ENCODE results near the gene LHX2.

The LHX2 gene

GRCh38 chr9:124035001-124035650 lies 23.6 kb downstream of the LHX2 start:
- DNase-seq = no peak

DNA sequence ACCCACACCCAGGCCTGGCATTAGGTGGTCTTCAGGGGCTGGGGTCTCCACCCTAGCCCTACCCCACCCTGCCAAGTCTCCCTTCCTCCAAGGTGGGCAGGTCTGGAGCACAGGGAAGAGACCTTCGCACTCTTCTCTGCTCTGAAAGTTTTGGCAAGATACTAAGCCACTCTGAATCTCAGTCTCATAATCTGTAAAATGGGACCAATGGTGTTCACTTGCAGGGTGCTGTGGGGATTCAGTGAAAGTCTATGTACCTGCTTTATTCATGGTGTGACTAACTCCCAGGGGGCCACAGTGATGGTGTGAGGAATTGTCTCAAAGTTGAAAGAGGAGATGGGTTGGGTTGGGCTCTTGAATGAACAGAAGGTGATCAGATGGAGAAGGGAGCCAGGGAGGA lies 25.0 kb downstream of the LHX2 start:
- DNase-seq = no peak

- DNase-seq = peak; percentile 63
Observed at GRCh38 chr9:124037790-124038189, 26.2 kb downstream of the LHX2 start.

- no peak for DNase-seq
Observed at GRCh38 chr9:124038239-124038638, 26.7 kb downstream of the LHX2 start.

- no peak for DNase-seq
Observed at GRCh38 chr9:124038790-124039633, 27.4 kb downstream of the LHX2 start.

- DNase-seq = no peak
Observed at GRCh38 chr9:124040186-124040931, 28.8 kb downstream of the LHX2 start.

GRCh38 chr9:124040935-124041816 lies 29.6 kb downstream of the LHX2 start:
- no peak for DNase-seq

DNA sequence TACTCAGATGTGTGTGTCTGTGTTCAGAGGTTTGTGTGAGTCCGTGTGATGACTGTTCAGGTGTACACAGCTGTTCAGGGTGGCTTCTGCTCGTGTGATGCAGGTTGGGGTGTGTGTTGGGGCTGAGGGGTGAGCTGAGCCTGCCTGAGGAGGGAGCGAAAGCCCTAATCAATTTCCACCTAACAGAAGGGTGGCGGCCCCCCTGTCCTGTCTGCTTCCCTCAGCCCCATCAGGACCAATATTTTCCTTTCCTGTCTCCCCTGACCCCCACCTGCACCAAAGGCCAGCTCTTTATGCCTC lies 30.2 kb downstream of the LHX2 start:
- DNase-seq = no peak

GRCh38 chr9:124042201-124042721 lies 30.7 kb downstream of the LHX2 start:
- DNase-seq = no peak

- DNase-seq = no peak
Observed at GRCh38 chr9:124044448-124044847, 32.9 kb downstream of the LHX2 start.

DNA sequence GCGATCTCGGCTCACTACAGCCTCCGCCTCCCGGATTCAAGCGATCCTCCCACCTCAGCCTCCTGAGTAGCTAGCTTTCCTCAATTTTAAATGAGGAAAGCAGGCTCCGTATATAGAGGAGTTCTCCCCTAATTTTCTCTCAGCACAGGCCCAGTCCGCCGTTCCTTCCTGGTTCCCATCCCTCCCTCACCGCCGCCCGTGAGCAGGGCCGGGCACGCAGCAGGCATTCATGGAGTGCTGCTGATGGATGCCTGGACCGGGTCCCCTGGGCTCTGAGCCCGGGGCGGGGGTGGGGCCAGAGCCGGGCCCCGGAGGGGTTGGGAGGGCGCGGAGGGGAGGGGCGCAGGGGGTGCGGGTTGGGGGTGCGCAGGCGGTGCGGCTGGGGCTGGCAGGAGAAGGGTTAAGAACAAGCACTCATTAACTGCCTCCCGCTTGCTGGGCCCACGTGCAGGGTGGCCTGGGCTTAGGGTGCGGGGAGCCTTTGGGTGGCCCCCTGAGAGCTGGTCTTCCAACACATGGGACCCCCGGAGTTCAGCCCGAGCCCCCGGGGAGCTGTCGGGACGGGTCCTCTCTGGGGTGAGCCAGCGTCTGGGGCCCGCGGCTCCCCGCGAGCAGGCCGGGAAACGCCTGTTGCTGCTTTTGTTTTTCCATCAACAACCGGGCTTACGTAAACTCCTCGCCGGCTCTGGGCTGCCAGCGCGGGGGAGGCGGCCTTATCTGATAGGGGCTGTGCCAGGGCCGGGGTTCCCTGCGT lies 33.7 kb downstream of the LHX2 start:
- no peak for DNase-seq

DNA sequence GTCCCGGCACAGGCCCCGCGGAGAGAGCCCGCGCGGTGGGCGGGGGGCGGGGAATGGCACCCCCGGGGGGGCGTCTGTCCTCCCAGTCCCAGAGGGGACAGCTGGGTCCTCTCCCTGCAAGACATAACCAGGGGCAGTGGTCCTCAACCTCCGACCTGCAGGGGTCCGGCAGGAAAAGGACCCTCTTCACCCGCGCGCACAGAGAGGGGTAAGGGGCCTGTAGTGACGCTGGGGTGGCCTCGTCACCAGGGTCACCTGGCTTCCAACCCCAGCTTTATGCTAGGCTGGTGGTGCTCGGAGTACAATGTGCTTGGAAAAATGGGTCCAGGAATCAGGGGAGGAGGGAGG lies 34.2 kb downstream of the LHX2 start:
- DNase-seq = no peak

GRCh38 chr9:124046189-124046588 lies 34.6 kb downstream of the LHX2 start:
- DNase-seq = no peak

DNA sequence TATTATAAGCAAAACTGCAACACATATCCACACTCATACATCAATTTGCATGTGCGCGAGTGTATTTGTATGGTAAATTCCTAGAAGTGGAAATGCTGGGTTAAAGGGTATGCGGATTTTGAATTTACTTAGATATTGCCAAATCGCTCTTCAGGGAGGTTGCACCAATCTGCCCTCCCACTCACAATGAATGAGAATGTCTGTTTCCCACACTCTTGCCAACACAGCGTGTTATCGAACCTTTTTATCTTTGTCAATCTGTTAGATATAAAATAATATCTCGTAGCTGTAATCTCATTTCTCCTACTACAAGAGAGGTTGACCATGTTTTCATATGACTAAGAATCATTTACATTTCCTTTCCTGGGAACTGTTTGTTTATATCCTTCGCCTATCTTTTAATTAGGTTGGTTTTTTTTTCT lies 35.7 kb downstream of the LHX2 start:
- no peak for DNase-seq

DNA sequence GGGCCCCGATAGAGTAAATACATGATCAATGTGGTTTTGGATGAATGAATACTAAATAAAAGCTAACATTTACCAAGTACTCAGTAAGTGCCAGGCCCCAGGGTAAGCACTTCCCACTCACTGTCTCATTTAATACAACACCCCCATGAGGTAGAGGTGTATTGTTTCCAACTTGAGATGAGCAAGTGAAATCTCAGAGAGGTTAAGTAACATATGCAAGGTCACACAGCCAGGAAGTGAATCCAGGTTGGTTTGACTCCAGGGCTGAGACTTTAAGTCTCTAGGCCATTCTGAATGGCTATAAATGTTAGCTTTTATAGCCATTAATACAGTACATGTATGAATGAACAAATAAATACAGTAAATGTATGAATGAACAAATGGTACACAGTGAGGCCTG lies 39.4 kb downstream of the LHX2 start:
- DNase-seq = no peak

DNA sequence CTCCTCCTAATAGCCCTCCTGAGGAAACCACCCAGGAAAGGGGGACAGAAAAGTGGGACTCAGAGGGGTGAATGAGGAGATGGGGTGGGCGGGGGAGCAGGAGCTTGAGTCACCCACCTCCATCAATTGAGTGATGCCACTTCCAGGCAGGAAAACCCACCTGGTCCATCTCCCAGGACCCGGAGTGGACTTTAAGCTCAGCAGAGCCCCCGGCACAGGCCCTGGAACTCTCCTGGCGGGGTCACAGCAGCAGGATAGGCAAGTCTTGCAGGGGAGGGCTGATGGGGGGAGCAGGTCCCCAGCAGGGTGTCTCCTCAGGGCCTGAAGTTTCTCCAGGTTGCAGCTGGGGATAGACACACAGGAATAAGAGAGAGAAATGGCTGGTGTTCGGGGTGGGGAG lies 40.8 kb downstream of the LHX2 start:
- no peak for DNase-seq

GRCh38 chr9:124054582-124055227 lies 43.1 kb downstream of the LHX2 start:
- no peak for DNase-seq

- no peak for DNase-seq
Observed at GRCh38 chr9:124060844-124061605, 49.5 kb downstream of the LHX2 start.

DNA sequence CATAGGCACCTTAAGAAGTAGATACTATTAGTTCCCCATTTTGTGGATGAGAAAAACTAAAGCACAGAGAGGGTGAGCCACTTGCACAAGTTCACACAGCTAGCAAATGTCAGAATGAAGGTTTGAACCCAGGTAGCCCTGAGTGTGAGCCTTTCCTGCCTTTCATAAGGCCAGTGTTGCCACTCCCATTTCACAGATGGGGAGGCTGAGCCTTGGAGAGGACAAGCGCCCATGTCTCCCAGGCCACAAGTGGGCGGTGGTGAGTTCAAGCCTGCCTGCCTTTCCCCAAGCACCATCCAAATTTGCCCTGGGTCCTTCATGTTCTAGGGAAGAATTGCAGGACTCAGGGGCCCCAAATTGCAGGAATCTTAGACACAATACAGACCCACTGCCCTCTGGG lies 50.6 kb downstream of the LHX2 start:
- DNase-seq = no peak

- no peak for DNase-seq
Observed at GRCh38 chr9:124066783-124067577, 55.4 kb downstream of the LHX2 start.

All from NCI-H524 treated with DMSO at 0.1 percent for 48 hours (cell line).